ENCODE measurements around the gene COMMD4. TPM values are rescaled to one million over a fixed set of nuclear protein-coding genes. Genes with fewer than 3 reads are reported as not detected.
"Not testable (repeated sequence)": the region's sequence is repeated elsewhere in the genome, so short reads cannot be mapped to it uniquely, and the experiment has no call there.

Gene COMMD4
- total RNA-seq, 1 experiment from 2014 or later: 116 TPM

GRCh38 chr15:75306188-75306587 lies 29.7 kb upstream of the COMMD4 start:
- no peaks in the 10 kb centered on the region for H3F3A ChIP-seq (ENCODE audit: low read length, unreplicated experiment)
- no peak overlapping the region for H3K27ac ChIP-seq (ENCODE audit: low read length)
- no peak overlapping the region for H2AFZ ChIP-seq (ENCODE audit: low read length)
- no peaks in the 10 kb centered on the region for H3K9me2 ChIP-seq (replicated peaks; ENCODE audit: low read length)
- BruUV-seq (replicated peaks): no TSS peak
- H3K9ac ChIP-seq (ENCODE audit: low read length): no peak overlapping the region
- H3K4me3 ChIP-seq (ENCODE audit: low read length): no peak overlapping the region
- no peaks in the 10 kb centered on the region for H3K79me2 ChIP-seq (ENCODE audit: low read length)
- H3K27me3 ChIP-seq (ENCODE audit: low read length): peaks cover 7% of the 10 kb centered on the region; the same call in 1 of the 2 replicates
- ChIA-PET POLR2A (ENCODE audit: unreplicated experiment) (no interaction called here), CTCF (no interaction called here)
- H3K36me3 ChIP-seq (ENCODE audit: low read depth, low read length): no peaks in the 10 kb centered on the region
- intact Hi-C loops (cut with micrococcal nuclease): no loop called here
- ATAC-seq (no peak), DNase-seq (no peak)
- no peaks in the 10 kb centered on the region for H3K4me1 ChIP-seq (ENCODE audit: insufficient read depth, low read length)
- no peaks in the 10 kb centered on the region for H3K9me3 ChIP-seq (ENCODE audit: low read length)
- H3K4me2 ChIP-seq (ENCODE audit: low read length): no peak overlapping the region
- no peaks in the 10 kb centered on the region for H4K20me1 ChIP-seq (ENCODE audit: low read length)
- TF ChIP-seq CTCF (conservative IDR thresholded peaks at IDR 0.05; ENCODE audit: low read depth, low read length) (no peak), EZH2phosphoT487 (IDR thresholded peaks at IDR 0.05; ENCODE audit: borderline replicate concordance, low read length) (no peak), EZH2 (IDR thresholded peaks at IDR 0.05; ENCODE audit: low read length, unreplicated experiment) (no peak)

- BruUV-seq (replicated peaks): no TSS peak
- no peak overlapping the region for H3K4me3 ChIP-seq (ENCODE audit: low read length)
- intact Hi-C loops (cut with micrococcal nuclease): no loop called here
- no peak overlapping the region for H3K27ac ChIP-seq (ENCODE audit: low read length)
- no peak overlapping the region for H3K9ac ChIP-seq (ENCODE audit: low read length)
- peak overlapping the region; percentile 64 for H3K4me2 ChIP-seq (ENCODE audit: low read length)
- ChIA-PET CTCF (no interaction called here), POLR2A (ENCODE audit: unreplicated experiment) (no interaction called here)
- no peaks in the 10 kb centered on the region for H3K36me3 ChIP-seq (ENCODE audit: low read depth, low read length)
- no peaks in the 10 kb centered on the region for H3K79me2 ChIP-seq (ENCODE audit: low read length)
- peaks cover 7% of the 10 kb centered on the region; the same call in 1 of the 2 replicates for H3K27me3 ChIP-seq (ENCODE audit: low read length)
- H3F3A ChIP-seq (ENCODE audit: low read length, unreplicated experiment): no peaks in the 10 kb centered on the region
- H3K9me2 ChIP-seq (replicated peaks; ENCODE audit: low read length): no peaks in the 10 kb centered on the region
- DNase-seq (peak; percentile 67), ATAC-seq (peak; percentile 84)
- H3K4me1 ChIP-seq (ENCODE audit: insufficient read depth, low read length): 0 out of 2 replicates have a peak, but pooled peaks cover 2% of the 10 kb centered on the region
- TF ChIP-seq EZH2phosphoT487 (IDR thresholded peaks at IDR 0.05; ENCODE audit: borderline replicate concordance, low read length) (no peak), CTCF (conservative IDR thresholded peaks at IDR 0.05; ENCODE audit: low read depth, low read length) (peak; percentile 75), EZH2 (IDR thresholded peaks at IDR 0.05; ENCODE audit: low read length, unreplicated experiment) (no peak)
- H2AFZ ChIP-seq (ENCODE audit: low read length): peak overlapping the region; percentile 83
- H3K9me3 ChIP-seq (ENCODE audit: low read length): no peaks in the 10 kb centered on the region
- no peaks in the 10 kb centered on the region for H4K20me1 ChIP-seq (ENCODE audit: low read length)
Measured at GRCh38 chr15:75307778-75308390, 28.0 kb upstream of the COMMD4 start.

GRCh38 chr15:75309711-75310110 lies 26.2 kb upstream of the COMMD4 start:
- H3K9me3 ChIP-seq (ENCODE audit: low read length): no peaks in the 10 kb centered on the region
- H4K20me1 ChIP-seq (ENCODE audit: low read length): no peaks in the 10 kb centered on the region
- H3K79me2 ChIP-seq (ENCODE audit: low read length): no peaks in the 10 kb centered on the region
- ATAC-seq: no peak
- H3K9ac ChIP-seq (ENCODE audit: low read length): no peak overlapping the region
- H3F3A ChIP-seq (ENCODE audit: low read length, unreplicated experiment): no peaks in the 10 kb centered on the region
- 0 out of 2 replicates have a peak, but pooled peaks cover 3% of the 10 kb centered on the region for H3K4me1 ChIP-seq (ENCODE audit: insufficient read depth, low read length)
- H3K4me2 ChIP-seq (ENCODE audit: low read length): no peak overlapping the region
- TF ChIP-seq EZH2 (IDR thresholded peaks at IDR 0.05; ENCODE audit: low read length, unreplicated experiment) (no peak), CTCF (conservative IDR thresholded peaks at IDR 0.05; ENCODE audit: low read depth, low read length) (no peak), EZH2phosphoT487 (IDR thresholded peaks at IDR 0.05; ENCODE audit: borderline replicate concordance, low read length) (no peak)
- no TSS peak for BruUV-seq (replicated peaks)
- CTCF ChIA-PET: no interaction called here
- no peak overlapping the region for H3K4me3 ChIP-seq (ENCODE audit: low read length)
- H2AFZ ChIP-seq (ENCODE audit: low read length): no peak overlapping the region
- no peaks in the 10 kb centered on the region for H3K9me2 ChIP-seq (replicated peaks; ENCODE audit: low read length)
- H3K36me3 ChIP-seq (ENCODE audit: low read depth, low read length): no peaks in the 10 kb centered on the region
- DNase-seq: no peak
- peaks cover 1% of the 10 kb centered on the region; the same call in 1 of the 2 replicates for H3K27me3 ChIP-seq (ENCODE audit: low read length)
- POLR2A ChIA-PET (ENCODE audit: unreplicated experiment): no interaction called here
- no peak overlapping the region for H3K27ac ChIP-seq (ENCODE audit: low read length)
- intact Hi-C loops (cut with micrococcal nuclease): no loop called here

- H3K27ac ChIP-seq (ENCODE audit: low read length): not testable (repeated sequence)
- DNase-seq: peak; percentile 37
Measured at GRCh38 chr15:75312548-75312947, 23.3 kb upstream of the COMMD4 start.

More at GRCh38 chr15:75312548-75312947, 23.3 kb upstream of the COMMD4 start:
- H3F3A ChIP-seq (ENCODE audit: low read length, unreplicated experiment); ATAC-seq; H3K4me2 ChIP-seq (ENCODE audit: low read length); H2AFZ ChIP-seq (ENCODE audit: low read length); intact Hi-C loops (cut with micrococcal nuclease); H3K79me2 ChIP-seq (ENCODE audit: low read length); H3K9me3 ChIP-seq (ENCODE audit: low read length); H3K9ac ChIP-seq (ENCODE audit: low read length); CTCF ChIA-PET; H4K20me1 ChIP-seq (ENCODE audit: low read length); BruUV-seq (replicated peaks); POLR2A ChIA-PET (ENCODE audit: unreplicated experiment); H3K9me2 ChIP-seq (replicated peaks; ENCODE audit: low read length); H3K4me1 ChIP-seq (ENCODE audit: insufficient read depth, low read length); H3K36me3 ChIP-seq (ENCODE audit: low read depth, low read length); H3K27me3 ChIP-seq (ENCODE audit: low read length); H3K4me3 ChIP-seq (ENCODE audit: low read length): not testable (repeated sequence)

Measured in PC-3 (cell line).